H1 (cell line): ENCODE data around the gene CIAO2B. TPM values are rescaled to one million over a fixed set of nuclear protein-coding genes. Genes with fewer than 3 reads are reported as not detected.

Source experiments
- CTCF ChIA-PET: fragments of 300-600 bp; sonication (Branson Sonifier 250); formaldehyde crosslinking; loops from one replicate; lab custom pipeline; 2021; ENCODE audit not compliant: partially characterized antibody; lab: Charles Lee
- POLR2A ChIA-PET: fragments of 300-600 bp; sonication (Branson Sonifier 250); formaldehyde crosslinking; loops from one replicate; lab custom pipeline; 2021; ENCODE audit warnings: inconsistent platforms; ENCODE audit not compliant: partially characterized antibody; lab: Charles Lee
- DNase-seq, 2 experiments: peaks; one replicate each; pipeline versions ENCODE4 v3.0.0 to v3.0.0-alpha.2; 2010 to 2022; ENCODE audit warnings: low spot score in 2 of 2, low read depth in 1 of 2, mixed read lengths in 1 of 2
- FAIRE-seq: peaks from 2 replicates; lab custom pipeline; 2011; peaks lifted over from hg19 to GRCh38; lab: Jason Lieb, UNC
- H2AFZ ChIP-seq: 2 replicates; pipeline ENCODE4 v1.8.1; 2012; ENCODE audit warnings: low read length, inconsistent platforms
- H2AK5ac ChIP-seq: 2 replicates; pipeline ENCODE4 v1.6.1; 2013; ENCODE audit warnings: low read depth, low read length
- H2BK120ac ChIP-seq: replicated peaks from 2 replicates; pipeline ENCODE3; 2013; ENCODE audit warnings: low read depth, low read length, inconsistent platforms
- H2BK12ac ChIP-seq: 2 replicates; pipeline ENCODE4 v1.6.1; 2013; ENCODE audit warnings: low read depth, low read length
- H2BK15ac ChIP-seq: 2 replicates; pipeline ENCODE4 v1.6.1; 2013; ENCODE audit warnings: low read length
- H2BK20ac ChIP-seq: 2 replicates; pipeline ENCODE4 v1.6.1; 2013; ENCODE audit warnings: low read length
- H2BK5ac ChIP-seq: 2 replicates; pipeline ENCODE4 v1.6.1; 2013; ENCODE audit warnings: low read depth, low read length
- H3K14ac ChIP-seq: 2 replicates; pipeline ENCODE4 v1.6.1; 2013; ENCODE audit warnings: inconsistent platforms; ENCODE audit not compliant: insufficient read length
- H3K18ac ChIP-seq: 2 replicates; pipeline ENCODE4 v1.6.1; 2013; ENCODE audit warnings: low read length; ENCODE audit errors: extremely low read depth
- H3K23ac ChIP-seq: 2 replicates; pipeline ENCODE4 v1.6.1; 2013; ENCODE audit warnings: inconsistent platforms; ENCODE audit not compliant: insufficient read length
- H3K23me2 ChIP-seq: 2 replicates; pipeline ENCODE4 v1.6.1; 2013; ENCODE audit warnings: low read depth, low read length
- H3K27ac ChIP-seq: 2 replicates; pipeline ENCODE4 v1.6.1; 2011; ENCODE audit warnings: low read depth, low read length, inconsistent platforms
- H3K27me3 ChIP-seq, 4 experiments: replicated peaks in 1 of 4; 1 replicate in 1 of 4; 2 replicates in 3 of 4; pipeline versions ENCODE4 v1.6.1 to v1.8.1; 2011 to 2013; ENCODE audit warnings: low read length in 3 of 4, mild to moderate bottlenecking in 3 of 4, inconsistent platforms in 2 of 4, mixed read lengths in 2 of 4, moderate library complexity in 1 of 4; ENCODE audit not compliant: control insufficient read depth in 3 of 4, insufficient read depth in 3 of 4; ENCODE audit errors: extremely low read depth in 1 of 4
- H3K36me3 ChIP-seq, 4 experiments: 2 replicates each; pipeline versions ENCODE4 v1.6.1 to v1.8.1; 2011 to 2013; ENCODE audit warnings: mild to moderate bottlenecking in 4 of 4, low read length in 3 of 4, moderate library complexity in 2 of 4, control low read depth in 1 of 4, inconsistent platforms in 1 of 4; ENCODE audit not compliant: insufficient read depth in 4 of 4, control insufficient read depth in 2 of 4
- H3K4ac ChIP-seq: replicated peaks from 2 replicates; pipeline ENCODE3; 2013; ENCODE audit warnings: low read length, low read depth, mixed read lengths, inconsistent platforms; ENCODE audit not compliant: insufficient read length
- H3K4me1 ChIP-seq, 4 experiments: replicated peaks in 1 of 4; 1 replicate in 1 of 4; 2 replicates in 3 of 4; pipeline versions ENCODE4 v1.6.1 to v1.8.1; 2011 to 2013; ENCODE audit warnings: low read length in 3 of 4, inconsistent platforms in 2 of 4, mixed read lengths in 1 of 4; ENCODE audit not compliant: insufficient read depth in 4 of 4, control insufficient read depth in 3 of 4
- H3K4me2 ChIP-seq, 2 experiments: 2 replicates each; pipeline versions ENCODE4 v1.6.1 to v1.8.1; 2011 to 2013; ENCODE audit warnings: low read depth in 2 of 2, low read length in 2 of 2, control low read depth in 1 of 2, inconsistent platforms in 1 of 2, mild to moderate bottlenecking in 1 of 2; ENCODE audit not compliant: insufficient read depth in 1 of 2
- H3K4me3 ChIP-seq, 4 experiments: fragments of 200-600, 300-600 bp in 1 of 4; sonication (generic), shearing (Covaris generic), sonication (Bioruptor Twin) in 1 of 4; 2 replicates each; pipeline versions ENCODE4 v1.5.1 to v1.8.1; 2011 to 2016; ENCODE audit warnings: low read length in 4 of 4, low read depth in 3 of 4, control low read depth in 2 of 4, inconsistent platforms in 2 of 4, mild to moderate bottlenecking in 2 of 4, mixed read lengths in 1 of 4, moderate library complexity in 1 of 4; ENCODE audit not compliant: insufficient read depth in 2 of 4; ENCODE audit errors: extremely low read depth in 1 of 4
- H3K56ac ChIP-seq: replicated peaks from 2 replicates; pipeline ENCODE3; 2013; ENCODE audit warnings: low read depth, mild to moderate bottlenecking, mixed read lengths, low read length, inconsistent platforms; ENCODE audit not compliant: insufficient read length
- H3K79me1 ChIP-seq: 2 replicates; pipeline ENCODE4 v1.6.1; 2013; ENCODE audit warnings: low read depth, low read length, control low read depth
- H3K79me2 ChIP-seq, 2 experiments: 2 replicates each; pipeline versions ENCODE4 v1.6.1 to v1.8.1; 2012 to 2013; ENCODE audit warnings: low read length in 2 of 2, mild to moderate bottlenecking in 2 of 2, inconsistent platforms in 1 of 2; ENCODE audit not compliant: insufficient read depth in 2 of 2, control insufficient read depth in 1 of 2
- H3K9ac ChIP-seq, 4 experiments: replicated peaks in 1 of 4; 1 replicate in 1 of 4; 2 replicates in 3 of 4; pipeline versions ENCODE4 v1.6.1 to v1.8.1; 2011 to 2013; ENCODE audit warnings: low read depth in 3 of 4, low read length in 3 of 4, control low read depth in 2 of 4, mild to moderate bottlenecking in 2 of 4, moderate library complexity in 2 of 4, inconsistent platforms in 1 of 4; ENCODE audit errors: extremely low read depth in 1 of 4
- H3K9me3 ChIP-seq, 2 experiments: 2 replicates each; pipeline versions ENCODE4 v1.6.1 to v1.8.1; 2012 to 2013; ENCODE audit warnings: mild to moderate bottlenecking in 2 of 2, moderate library complexity in 2 of 2, control low read depth in 1 of 2, inconsistent platforms in 1 of 2, low read depth in 1 of 2, low read length in 1 of 2, mixed read lengths in 1 of 2; ENCODE audit not compliant: insufficient read depth in 2 of 2
- H4K20me1 ChIP-seq, 2 experiments: replicated peaks in 1 of 2; 2 replicates each; pipeline versions ENCODE3 to v1.8.1; 2011 to 2013; ENCODE audit warnings: inconsistent platforms in 2 of 2, low read length in 2 of 2, mild to moderate bottlenecking in 1 of 2; ENCODE audit not compliant: insufficient read depth in 2 of 2, control insufficient read depth in 1 of 2
- H4K5ac ChIP-seq: 2 replicates; pipeline ENCODE4 v1.6.1; 2013; ENCODE audit warnings: low read length, low read depth, mixed read lengths, inconsistent platforms; ENCODE audit not compliant: insufficient read length
- H4K8ac ChIP-seq: 2 replicates; pipeline ENCODE4 v1.8.0; 2013; ENCODE audit warnings: mild to moderate bottlenecking, moderate library complexity, low read length, inconsistent platforms; ENCODE audit not compliant: insufficient read depth; ENCODE audit errors: extremely low read depth
- H4K91ac ChIP-seq: replicated peaks from 2 replicates; pipeline ENCODE3; 2013; ENCODE audit warnings: low read length, mixed read lengths, inconsistent platforms; ENCODE audit not compliant: insufficient read length
- CHD2 ChIP-seq: IDR thresholded peaks from 2 replicates; pipeline ENCODE4 v1.6.1; 2012; ENCODE audit warnings: low read length, improper control_type of control experiment
- HDAC2 ChIP-seq, 2 experiments: fragments of 300-600 bp in 1 of 2; sonication (generic) in 1 of 2; IDR thresholded peaks; 2 replicates each; pipeline ENCODE4 v1.6.1; 2011 to 2012; ENCODE audit warnings: low read depth in 2 of 2, low read length in 2 of 2, mild to moderate bottlenecking in 2 of 2, moderate library complexity in 2 of 2, borderline replicate concordance in 1 of 2, inconsistent platforms in 1 of 2
- KDM1A ChIP-seq: fragments of 200-600, 300-600 bp; sonication (generic); IDR thresholded peaks from 2 replicates; pipeline ENCODE4 v1.7.1; 2016; ENCODE audit warnings: mild to moderate bottlenecking, low read length, borderline replicate concordance
- KDM4A ChIP-seq: IDR thresholded peaks from one replicate; pipeline ENCODE4 v1.7.1; 2012; ENCODE audit warnings: low read depth, mild to moderate bottlenecking, moderate library complexity, low read length, inconsistent platforms; ENCODE audit not compliant: severe bottlenecking
- PHF8 ChIP-seq: fragments of 200-600 bp; sonication (generic); conservative IDR thresholded peaks from 2 replicates; pipeline ENCODE4 v1.7.1; 2012; ENCODE audit warnings: low read depth, mild to moderate bottlenecking, inconsistent platforms, low read length, moderate library complexity
- RFX5 ChIP-seq: IDR thresholded peaks from 2 replicates; pipeline ENCODE4 v1.6.1; 2011; ENCODE audit warnings: low read depth, low read length, improper control_type of control experiment, borderline replicate concordance
- RXRA ChIP-seq: IDR thresholded peaks from 2 replicates; pipeline ENCODE4 v1.6.1; 2011; ENCODE audit warnings: low read depth, mild to moderate bottlenecking, low read length, moderate library complexity; ENCODE audit not compliant: insufficient read depth
- SIN3A ChIP-seq, 2 experiments: IDR thresholded peaks in 1 of 2; conservative IDR thresholded peaks in 1 of 2; 2 replicates each; pipeline ENCODE4 v1.6.1; 2011 to 2012; ENCODE audit warnings: low read length in 2 of 2, improper control_type of control experiment in 1 of 2, low read depth in 1 of 2, mild to moderate bottlenecking in 1 of 2
- SP4 ChIP-seq: IDR thresholded peaks from 2 replicates; pipeline ENCODE4 v1.6.1; 2012; ENCODE audit warnings: low read length, inconsistent platforms
- SRF ChIP-seq: IDR thresholded peaks from 2 replicates; pipeline ENCODE4 v1.6.1; 2011; ENCODE audit warnings: mild to moderate bottlenecking, low read depth, low read length, moderate library complexity
- WGBS, 2 experiments: shearing (Covaris generic) in 1 of 2; methylation state at CpG; one replicate each; pipeline versions ENCODE4 v1.1.6 to v1.1.7; 2013 to 2015; ENCODE audit warnings: low lambda C conversion rate in 2 of 2, mixed read lengths in 2 of 2, inconsistent platforms in 1 of 2, low coverage in 1 of 2, missing lambda C conversion rate in 1 of 2; ENCODE audit not compliant: insufficient replicate concordance in 2 of 2, insufficient coverage in 1 of 2, insufficient read length in 1 of 2; ENCODE audit errors: extremely low coverage in 1 of 2, missing lambda C conversion rate in 1 of 2; 5-methylcytosine and 5-hydroxymethylcytosine counted together
- polyA plus RNA-seq, 7 experiments: library from polyadenylated mRNA; depleted of rRNA in 3 of 7; stranded (reverse) in 5 of 7; unstranded in 2 of 7; fragments of >200 nt in 5 of 7; fragments of 200-250 nt in 2 of 7; gene quantifications; 1 replicate in 5 of 7; 2 replicates in 1 of 7; 4 replicates in 1 of 7; pipeline versions ENCODE4 v1.2.1 to v1.2.3, GENCODE V29; 2011 to 2013; ENCODE audit warnings: missing spikeins in 2 of 7, mixed read lengths in 2 of 7
- total RNA-seq: library from RNA; stranded (reverse); fragmentation: NEBNext Ultra II Directional; extraction: Animal tissue kit (Norgen Biotek cat#: 25700); gene quantifications from 2 replicates; pipeline ENCODE4 v1.2.1, GENCODE V29; 2021

Gene CIAO2B
- total and polyA plus RNA-seq, 2 of the 8 experiments (the other 6 are each of a cell fraction or from before 2014, with no cell fraction given) = 65.6 to 248 TPM

GRCh38 chr16:66952430-66953110 lies 18.4 kb upstream of the CIAO2B start:
- H3K23me2 ChIP-seq = peaks cover 2% of the 10 kb centered on the region; the same call in 1 of the 2 replicates
- ChIA-PET CTCF (interaction anchor here (0.6 to 3.4 kb wide), 18 partner anchors 8 to 338 kb away, joined by 3 to 18 read pairs (median 4); partner anchors contain the start of genes B3GNT9, CES3, ELMO3 and EXOC3L1), POLR2A (interaction anchor here (0.6 to 0.7 kb wide), 2 partner anchors 158 to 234 kb away, joined by 3 to 4 read pairs; no protein-coding TSS in a partner anchor)
- H3K4ac ChIP-seq = no peak overlapping the region
- no peak overlapping the region for H2BK120ac ChIP-seq
- no peak overlapping the region for H2AFZ ChIP-seq
- no peak overlapping the region for H2AK5ac ChIP-seq
- DNase-seq (no peak), FAIRE-seq (no peak)
- H3K4me3 ChIP-seq = no peak overlapping the region
- H3K79me2 ChIP-seq = no peaks in the 10 kb centered on the region
- no peak overlapping the region for H3K9ac ChIP-seq
- no peak overlapping the region for H3K14ac ChIP-seq
- no peak overlapping the region for H2BK12ac ChIP-seq
- H4K5ac ChIP-seq = no peak overlapping the region
- H4K20me1 ChIP-seq = no peaks in the 10 kb centered on the region
- H2BK15ac ChIP-seq = no peak overlapping the region
- no peak overlapping the region for H3K23ac ChIP-seq
- no peak for TF ChIP-seq SP4
- no peak for TF ChIP-seq SIN3A (conservative IDR thresholded peaks at IDR 0.05 in 1 of 2, IDR thresholded peaks at IDR 0.05 in 1 of 2; ENCODE audit: low read depth in 1 of 2, low read length in 2 of 2)
- TF ChIP-seq HDAC2 (IDR thresholded peaks at IDR 0.05; ENCODE audit: borderline replicate concordance in 1 of 2, low read depth in 2 of 2, low read length in 2 of 2) = no peak
- TF ChIP-seq KDM4A = no peak
- TF ChIP-seq SRF = no peak
- no peak for TF ChIP-seq PHF8
- TF ChIP-seq RXRA = no peak
- no peak for TF ChIP-seq CHD2
- TF ChIP-seq RFX5 = no peak
- no peak for TF ChIP-seq KDM1A
- no peak overlapping the region; the same call in 1 of the 2 replicates for H2BK20ac ChIP-seq
- H4K8ac ChIP-seq = no peak overlapping the region
- H3K56ac ChIP-seq = no peak overlapping the region
- H3K27me3 ChIP-seq = peaks cover 9 to 31% (median 29%) of the 10 kb centered on the region in 4 experiments
- H3K18ac ChIP-seq = no peak overlapping the region
- 90% methylated on average over 7 of the region's 7 CpGs; no CpG with 5 or more reads in 1 of the 2 experiments for WGBS, 2 experiments
- H4K91ac ChIP-seq = no peak overlapping the region
- no peaks in the 10 kb centered on the region for H3K79me1 ChIP-seq
- peaks cover 0 to 3% (median under 1%) of the 10 kb centered on the region in 4 experiments; a peak in 2 of 7 replicates for H3K4me1 ChIP-seq
- H3K4me2 ChIP-seq = no peak overlapping the region
- H3K9me3 ChIP-seq = no peaks in the 10 kb centered on the region
- H2BK5ac ChIP-seq = no peak overlapping the region
- no peaks in the 10 kb centered on the region for H3K36me3 ChIP-seq
- H3K27ac ChIP-seq = no peak overlapping the region
